HG02840 (cell line): ENCODE data around the gene INKA2.
"Not testable (repeated sequence)": the region's sequence is repeated elsewhere in the genome, so short reads cannot be mapped to it uniquely, and the experiment has no call there.

Experiments used
- ATAC-seq: cut with Tn5 transposase; IDR thresholded peaks from one replicate; pipeline ENCODE4 v1.9.1; 2021; ENCODE audit warnings: mild to moderate bottlenecking, moderate library complexity, moderate number of reproducible peaks; ENCODE audit not compliant: unreplicated experiment, low FRiP score

Gene INKA2

GRCh38 chr1:111751906-111752575 is 12.8 kb upstream of the INKA2 start:
- ATAC-seq, result no peak

DNA sequence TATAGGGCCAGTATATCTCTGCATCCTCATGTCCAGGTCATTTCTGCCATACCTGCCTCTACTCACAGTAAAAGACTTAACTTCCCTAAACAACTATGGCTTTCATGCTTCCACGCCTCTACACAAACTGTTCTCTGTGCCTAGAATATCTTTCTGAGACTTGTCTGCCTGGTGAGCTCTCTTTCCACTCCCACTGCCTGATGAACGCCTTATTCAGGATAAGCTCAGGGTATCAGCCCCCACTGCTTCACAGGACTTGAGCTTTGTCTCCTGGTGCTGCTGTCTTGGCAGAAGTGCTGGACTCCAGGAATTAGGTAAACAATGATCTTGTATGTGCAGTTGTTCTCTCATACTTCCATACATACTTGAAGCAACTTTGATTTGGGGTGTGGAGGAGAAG is 11.7 kb upstream of the INKA2 start:
- ATAC-seq, result no peak

DNA sequence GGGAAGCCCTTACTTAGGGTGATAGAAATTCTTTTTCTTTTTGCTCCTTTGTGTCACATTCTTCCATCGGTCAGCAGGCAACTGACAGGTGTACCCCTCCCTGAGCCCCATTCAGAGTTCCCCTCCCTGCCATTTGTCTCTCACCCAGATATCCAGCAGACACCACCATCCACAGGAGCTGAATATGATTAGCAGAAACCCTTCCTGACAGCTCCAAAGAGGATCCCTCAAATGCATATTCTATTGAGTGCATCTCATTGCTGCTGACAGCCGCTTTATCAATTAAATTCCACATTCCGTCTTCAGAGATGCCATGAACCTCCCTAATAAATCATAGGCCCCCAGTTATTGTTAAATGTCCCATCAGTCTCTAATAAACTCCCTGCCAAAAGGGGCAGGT is 10.4 kb upstream of the INKA2 start:
- ATAC-seq, result no peak

DNA sequence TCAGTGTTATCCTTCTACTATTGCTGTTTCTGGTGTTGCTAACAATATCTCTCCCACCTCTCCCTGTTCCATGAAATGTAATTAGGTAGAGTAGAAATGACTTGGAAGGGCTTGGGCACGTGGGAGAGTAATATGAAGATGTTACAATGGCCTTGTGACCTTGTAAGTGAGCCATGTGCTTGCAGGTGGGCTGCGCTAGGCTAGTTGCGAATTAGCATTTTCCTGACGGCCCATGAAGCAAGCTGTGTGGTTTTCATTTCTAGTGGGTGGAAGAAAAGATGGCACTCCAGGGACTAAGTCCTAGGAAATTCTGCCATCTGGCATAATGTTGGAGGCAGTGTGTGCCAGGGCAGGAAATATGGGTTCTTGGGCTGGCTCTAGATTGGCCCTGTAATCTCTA is 8.8 kb upstream of the INKA2 start:
- no peak for ATAC-seq

GRCh38 chr1:111747282-111747734 is 8.1 kb upstream of the INKA2 start:
- no peak for ATAC-seq

GRCh38 chr1:111746614-111746999 is 7.4 kb upstream of the INKA2 start:
- ATAC-seq, result no peak

- ATAC-seq, result no peak
Observed at GRCh38 chr1:111745675-111746613, 6.7 kb upstream of the INKA2 start.

DNA sequence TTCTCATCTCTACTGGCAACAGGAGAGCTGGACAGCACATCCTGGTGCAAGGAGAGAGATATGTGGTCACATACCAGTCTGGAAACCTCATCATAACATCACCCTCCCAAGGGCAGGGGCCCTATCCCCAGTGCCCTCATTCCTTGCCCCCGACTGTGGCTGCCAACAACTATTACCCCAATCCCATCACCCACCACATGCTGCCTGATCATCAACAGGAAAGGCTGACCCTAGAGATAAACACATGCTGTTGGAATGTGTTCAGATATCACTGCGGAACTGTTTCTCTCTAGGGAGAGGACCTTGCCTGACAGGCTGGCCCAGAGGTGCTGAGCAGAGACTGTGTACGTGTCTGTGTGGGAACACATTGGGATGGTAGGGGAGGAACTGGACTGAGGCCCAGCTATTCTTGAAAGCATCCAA is 4.5 kb upstream of the INKA2 start:
- no peak for ATAC-seq

DNA sequence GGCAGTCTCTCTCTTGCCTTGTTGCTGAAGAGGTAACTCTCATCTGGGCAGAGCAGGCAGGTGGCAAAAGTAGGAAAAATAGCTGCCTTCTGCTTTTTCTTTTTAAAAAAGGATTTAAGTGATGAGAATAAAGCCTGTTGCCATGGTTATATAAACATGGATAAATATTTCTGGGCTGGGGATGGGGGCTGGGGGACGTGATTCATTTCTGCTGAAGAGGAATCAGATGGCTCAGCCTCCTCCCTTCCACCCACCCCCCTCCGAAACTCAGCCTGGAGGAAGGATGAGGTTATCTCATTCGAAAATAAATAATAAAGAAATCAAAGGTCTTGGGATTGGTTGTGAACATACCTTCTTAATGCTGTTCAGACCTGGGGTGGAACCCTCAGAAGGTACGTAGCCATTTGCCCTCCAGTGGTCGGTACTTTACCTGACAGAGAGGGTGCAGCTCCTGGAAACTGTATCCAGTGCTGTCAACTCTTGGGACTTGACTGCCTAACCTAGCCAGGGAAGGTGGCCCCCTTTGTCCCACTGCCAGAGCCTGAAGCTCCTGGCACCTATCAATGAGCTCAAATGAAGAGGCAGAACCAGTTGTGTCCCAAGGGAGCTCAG is 3.8 kb upstream of the INKA2 start:
- ATAC-seq, result no peak

DNA sequence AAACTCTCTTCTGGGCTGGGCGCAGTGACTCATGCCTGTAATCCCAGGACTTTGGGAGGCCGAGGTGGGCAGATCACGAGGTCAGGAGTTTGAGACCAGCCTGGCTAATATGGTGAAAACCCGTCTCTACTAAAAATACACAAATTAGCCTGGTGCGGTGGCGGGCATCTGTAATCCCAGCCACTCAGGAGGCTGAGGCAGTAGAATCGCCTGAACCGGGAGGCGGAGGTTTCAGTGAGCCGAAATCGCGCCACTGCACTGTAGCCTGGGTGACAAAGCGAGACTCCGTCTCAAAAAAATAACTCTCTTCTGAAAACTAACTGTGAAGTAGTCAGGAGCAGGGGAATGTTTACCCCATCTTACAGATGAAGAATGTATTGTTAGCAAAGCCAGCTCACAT is 3.1 kb upstream of the INKA2 start:
- ATAC-seq, result not testable (repeated sequence)

- ATAC-seq, result no peak
Observed at GRCh38 chr1:111739925-111740765, 950 bp upstream of the INKA2 start.

GRCh38 chr1:111738436-111739193 is 580 bp downstream of the INKA2 start:
- ATAC-seq, result peak; percentile 53

- no peak for ATAC-seq
Observed at GRCh38 chr1:111738133-111738435, 1.1 kb downstream of the INKA2 start.

DNA sequence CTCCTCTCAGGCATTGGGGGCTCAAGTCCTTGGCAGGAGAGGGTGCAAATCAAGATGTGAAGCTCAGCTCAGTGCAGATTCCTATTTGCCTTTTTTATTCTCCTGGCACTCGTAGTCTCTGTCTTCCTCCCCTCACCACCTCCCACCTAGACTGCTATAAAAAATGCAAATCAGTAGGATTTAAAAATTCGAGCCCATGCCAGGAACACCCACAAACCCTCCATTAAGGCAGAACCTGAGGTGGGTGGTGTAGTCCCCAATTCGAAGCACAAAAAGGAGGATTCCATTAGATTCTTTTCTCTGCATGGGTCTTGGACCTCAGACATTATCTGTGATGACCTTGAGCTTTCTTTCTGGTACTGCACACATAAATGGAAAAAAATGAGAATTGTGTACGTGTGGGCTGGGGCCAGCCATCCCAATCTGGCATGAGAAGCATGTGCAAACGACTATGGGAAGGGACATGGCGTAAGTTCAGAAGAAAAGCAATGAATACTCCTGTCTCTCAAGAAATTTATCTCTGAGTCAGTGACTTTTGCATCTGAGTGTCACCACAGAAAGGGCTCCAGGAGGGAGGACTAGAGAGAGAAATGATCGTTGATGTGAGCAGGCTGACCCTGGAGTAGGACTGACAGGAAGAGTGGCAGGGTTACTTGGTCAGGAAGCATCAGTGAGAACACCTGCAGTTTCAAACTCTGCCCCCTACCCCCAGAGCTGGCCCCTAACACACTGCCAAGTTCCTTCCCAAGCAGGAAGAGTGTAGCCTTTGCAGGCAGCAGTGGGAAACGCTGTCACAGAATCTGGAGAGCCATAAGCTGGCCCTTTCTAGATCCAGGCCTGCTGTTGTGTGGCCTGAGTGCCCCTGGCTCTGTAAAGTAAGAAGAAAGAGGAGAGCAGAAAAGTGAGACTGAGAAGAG is 1.7 kb downstream of the INKA2 start:
- ATAC-seq, result no peak

GRCh38 chr1:111736548-111737215 is 2.5 kb downstream of the INKA2 start:
- no peak for ATAC-seq

DNA sequence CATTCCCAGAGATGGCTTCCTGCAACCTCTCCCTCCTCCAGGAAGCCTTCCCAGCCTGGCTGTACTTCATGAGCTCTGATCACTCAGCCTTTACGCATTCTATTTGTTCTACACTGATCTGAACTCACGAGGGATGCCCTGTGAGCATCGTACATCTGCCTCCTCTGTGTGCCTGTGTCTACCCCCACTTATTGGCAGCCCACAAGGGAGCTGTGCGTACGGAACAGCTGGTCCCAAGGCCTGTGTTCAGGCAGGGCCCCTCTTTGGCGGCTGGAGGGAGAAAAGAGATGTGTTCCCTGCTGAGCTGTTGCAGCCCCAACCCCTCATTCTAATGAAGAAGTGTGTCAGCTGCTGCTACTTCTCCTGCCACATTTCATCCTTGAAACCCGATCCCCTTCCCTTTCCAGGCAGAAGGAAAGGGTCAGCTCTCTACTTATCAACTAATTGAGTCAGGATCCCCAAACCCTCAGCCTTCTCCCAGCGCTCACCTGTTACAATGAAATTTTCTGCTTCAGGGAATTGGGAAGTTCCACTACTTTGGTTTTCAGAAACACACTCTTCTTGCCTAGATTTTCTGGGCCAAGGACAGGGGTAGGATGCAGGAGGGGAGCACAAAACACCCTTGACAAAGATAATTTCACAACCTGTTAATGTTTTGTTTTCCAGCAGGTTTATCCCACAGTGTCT is 3.2 kb downstream of the INKA2 start:
- ATAC-seq, result no peak

DNA sequence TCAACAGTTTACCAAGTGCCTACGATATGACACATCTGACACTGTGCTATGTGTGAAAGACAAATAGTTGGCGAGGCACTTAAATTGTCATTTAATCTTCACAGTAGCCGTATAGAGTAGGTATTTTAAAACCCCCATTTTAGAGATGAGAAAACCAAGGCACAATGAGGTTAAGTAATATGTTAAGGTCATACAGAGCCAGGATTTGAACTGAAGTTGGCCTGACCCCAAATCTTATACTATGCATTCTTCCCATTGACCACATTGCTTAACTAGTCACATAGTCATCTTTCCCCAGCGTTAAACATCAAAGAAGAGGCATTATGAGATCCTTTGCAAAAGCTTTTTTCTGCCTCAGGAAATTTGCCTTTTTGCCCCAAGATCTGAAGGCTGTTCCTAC is 3.9 kb downstream of the INKA2 start:
- ATAC-seq, result no peak

DNA sequence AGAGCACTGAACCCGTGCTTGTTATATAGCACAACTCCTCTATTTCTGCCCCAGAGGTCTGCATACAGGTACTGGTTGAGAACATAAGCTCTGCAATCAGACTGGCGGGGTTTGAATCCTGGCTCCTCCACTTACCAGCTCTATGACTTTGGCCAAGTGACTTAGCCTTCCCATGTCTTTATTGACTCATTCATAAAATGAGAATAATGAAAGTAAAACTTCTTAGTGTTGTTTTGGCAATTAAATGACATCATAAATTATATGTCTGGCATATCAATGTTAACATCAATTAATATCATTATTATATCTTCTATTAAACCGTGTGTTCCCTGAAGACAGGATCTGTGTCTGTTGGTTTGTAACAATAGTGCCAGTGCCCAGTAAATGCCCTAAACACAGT is 4.3 kb downstream of the INKA2 start:
- no peak for ATAC-seq
